ENCODE results near the gene GALNT18. TPM values are rescaled to one million over a fixed set of nuclear protein-coding genes. Genes with fewer than 3 reads are reported as not detected.

The GALNT18 gene
- total and polyA plus RNA-seq, 2 experiments from 2014 or later = 4.3 to 10.8 TPM

GRCh38 chr11:11624204-11624603 lies 2.4 kb upstream of the GALNT18 start:
- Mint-ChIP-seq H3K4me1 (peaks cover 40% of the 10 kb centered on the region), H3K27me3 (ENCODE audit: insufficient read depth, low read depth, poor library complexity) (peaks cover 31% of the 10 kb centered on the region), H3K27ac (no peak overlapping the region), H3K36me3 (ENCODE audit: low read depth) (no peaks in the 10 kb centered on the region), H3K9me3 (no peaks in the 10 kb centered on the region), H3K4me3 (no peak overlapping the region)
- Histone ChIP-seq H4K20me1 (replicated peaks; ENCODE audit: insufficient read depth) (peaks cover 9% of the 10 kb centered on the region), H3K9me2 (ENCODE audit: insufficient read depth) (0 out of 2 replicates have a peak, but pooled peaks cover 7% of the 10 kb centered on the region), H3K79me2 (replicated peaks; ENCODE audit: insufficient read depth) (no peaks in the 10 kb centered on the region), H3K27ac (ENCODE audit: low read depth) (no peak overlapping the region), H3F3A (replicated peaks; ENCODE audit: low read depth) (0 out of 2 replicates have a peak, but pooled peaks cover 3% of the 10 kb centered on the region), H3K4me3 (no peak overlapping the region), H2AFZ (no peak overlapping the region), H3K27me3 (ENCODE audit: insufficient read depth) (peaks cover 69% of the 10 kb centered on the region), H3K4me2 (no peak overlapping the region), H3K36me3 (ENCODE audit: insufficient read depth) (no peaks in the 10 kb centered on the region), H3K4me1 (ENCODE audit: insufficient read depth) (peaks cover 35% of the 10 kb centered on the region)
- no peak for TF ChIP-seq ZNF331 (CRISPR knock-in tag; IDR thresholded peaks at IDR 0.05; ENCODE audit: low read depth)
- TF ChIP-seq CREB1 (CRISPR knock-in tag; IDR thresholded peaks at IDR 0.05; ENCODE audit: low read depth) = no peak
- TF ChIP-seq REST (IDR thresholded peaks at IDR 0.05; ENCODE audit: unreplicated experiment) = no peak
- DNase-seq (ENCODE audit: low spot score) (no peak), ATAC-seq (no peak)

- 0 out of 2 replicates have a peak, but pooled peaks cover 3% of the 10 kb centered on the region for H3F3A ChIP-seq (replicated peaks; ENCODE audit: low read depth)
- H3K4me1 Mint-ChIP-seq = peaks cover 33% of the 10 kb centered on the region
- TF ChIP-seq STAT1 (IDR thresholded peaks at IDR 0.05; ENCODE audit: unreplicated experiment) (no peak), CREB1 (CRISPR knock-in tag; IDR thresholded peaks at IDR 0.05; ENCODE audit: low read depth) (no peak), EZH2phosphoT487 (IDR thresholded peaks at IDR 0.05; ENCODE audit: unreplicated experiment) (no peak), ZNF331 (CRISPR knock-in tag; IDR thresholded peaks at IDR 0.05; ENCODE audit: low read depth) (no peak), EZH2 (IDR thresholded peaks at IDR 0.05; ENCODE audit: low read depth, unreplicated experiment) (no peak), REST (IDR thresholded peaks at IDR 0.05; ENCODE audit: unreplicated experiment) (no peak), CTCF (conservative IDR thresholded peaks at IDR 0.05; ENCODE audit: low read depth in 2 of 2) (no peak), ETS1 (IDR thresholded peaks at IDR 0.05) (no peak), NANOG (IDR thresholded peaks at IDR 0.05; ENCODE audit: borderline replicate concordance) (no peak), POLR2AphosphoS5 (IDR thresholded peaks at IDR 0.05; ENCODE audit: low read depth) (no peak), JUNB (IDR thresholded peaks at IDR 0.05; ENCODE audit: unreplicated experiment) (no peak), ZNF114 (CRISPR knock-in tag; IDR thresholded peaks at IDR 0.05) (no peak)
Observed at GRCh38 chr11:11622772-11623171, 967 bp upstream of the GALNT18 start.

More at GRCh38 chr11:11622772-11623171, 967 bp upstream of the GALNT18 start:
- peak overlapping the region; percentile 61; the same call in 2 of the 3 replicates for H3K4me3 Mint-ChIP-seq
- no peak overlapping the region for H3K4me2 ChIP-seq
- H4K20me1 ChIP-seq (replicated peaks; ENCODE audit: insufficient read depth) = peaks cover 15% of the 10 kb centered on the region
- DNase-seq (ENCODE audit: low spot score) = no peak
- no peak overlapping the region for H3K27ac Mint-ChIP-seq
- 0 out of 2 replicates have a peak, but pooled peaks cover 7% of the 10 kb centered on the region for H3K9me2 ChIP-seq (ENCODE audit: insufficient read depth)
- peaks cover 31% of the 10 kb centered on the region for H3K4me1 ChIP-seq (ENCODE audit: insufficient read depth)
- peaks cover 4% of the 10 kb centered on the region; the same call in 1 of the 2 replicates for H3K79me2 ChIP-seq (replicated peaks; ENCODE audit: insufficient read depth)
- H3K9me3 Mint-ChIP-seq = no peaks in the 10 kb centered on the region
- peaks cover 70% of the 10 kb centered on the region for H3K27me3 ChIP-seq (ENCODE audit: insufficient read depth)
- ATAC-seq = no peak
- no peak overlapping the region for H3K27ac ChIP-seq (ENCODE audit: low read depth)
- no peak overlapping the region for H3K4me3 ChIP-seq
- H2AFZ ChIP-seq = peak overlapping the region; percentile 89
- no peaks in the 10 kb centered on the region for H3K36me3 Mint-ChIP-seq (ENCODE audit: low read depth)
- no peaks in the 10 kb centered on the region for H3K36me3 ChIP-seq (ENCODE audit: insufficient read depth)
- H3K27me3 Mint-ChIP-seq (ENCODE audit: insufficient read depth, low read depth, poor library complexity) = peaks cover 31% of the 10 kb centered on the region
